IPS-20b (cell line): Measurements from ENCODE around the gene FAM234B.
A peak's percentile ranks its signal among the peaks of the same experiment; 100 is the strongest.

Experiments used
- H3K27ac ChIP-seq: one replicate; pipeline ENCODE4 v1.5.1; 2013; ENCODE audit warnings: low read length
- H3K27me3 ChIP-seq: 2 replicates; pipeline ENCODE4 v1.6.1; 2013; ENCODE audit warnings: mild to moderate bottlenecking, low read length, inconsistent platforms; ENCODE audit not compliant: insufficient read depth
- H3K36me3 ChIP-seq: 2 replicates; pipeline ENCODE4 v1.6.1; 2013; ENCODE audit warnings: low read depth, mild to moderate bottlenecking, inconsistent platforms, low read length, moderate library complexity; ENCODE audit not compliant: insufficient read depth
- H3K4me1 ChIP-seq: 2 replicates; pipeline ENCODE4 v1.6.1; 2013; ENCODE audit warnings: mild to moderate bottlenecking, control low read depth, inconsistent platforms, low read length, moderate library complexity; ENCODE audit not compliant: insufficient read depth
- H3K4me3 ChIP-seq: 2 replicates; pipeline ENCODE4 v1.5.1; 2013; ENCODE audit warnings: mild to moderate bottlenecking, low read length, inconsistent platforms
- H3K9ac ChIP-seq: 2 replicates; pipeline ENCODE4 v1.6.1; 2013; ENCODE audit warnings: low read depth, mild to moderate bottlenecking, inconsistent platforms, low read length, moderate library complexity
- H3K9me3 ChIP-seq: 2 replicates; pipeline ENCODE4 v1.6.1; 2013; ENCODE audit warnings: mild to moderate bottlenecking, low read depth, low read length, inconsistent platforms; ENCODE audit not compliant: insufficient read depth

The FAM234B gene

DNA sequence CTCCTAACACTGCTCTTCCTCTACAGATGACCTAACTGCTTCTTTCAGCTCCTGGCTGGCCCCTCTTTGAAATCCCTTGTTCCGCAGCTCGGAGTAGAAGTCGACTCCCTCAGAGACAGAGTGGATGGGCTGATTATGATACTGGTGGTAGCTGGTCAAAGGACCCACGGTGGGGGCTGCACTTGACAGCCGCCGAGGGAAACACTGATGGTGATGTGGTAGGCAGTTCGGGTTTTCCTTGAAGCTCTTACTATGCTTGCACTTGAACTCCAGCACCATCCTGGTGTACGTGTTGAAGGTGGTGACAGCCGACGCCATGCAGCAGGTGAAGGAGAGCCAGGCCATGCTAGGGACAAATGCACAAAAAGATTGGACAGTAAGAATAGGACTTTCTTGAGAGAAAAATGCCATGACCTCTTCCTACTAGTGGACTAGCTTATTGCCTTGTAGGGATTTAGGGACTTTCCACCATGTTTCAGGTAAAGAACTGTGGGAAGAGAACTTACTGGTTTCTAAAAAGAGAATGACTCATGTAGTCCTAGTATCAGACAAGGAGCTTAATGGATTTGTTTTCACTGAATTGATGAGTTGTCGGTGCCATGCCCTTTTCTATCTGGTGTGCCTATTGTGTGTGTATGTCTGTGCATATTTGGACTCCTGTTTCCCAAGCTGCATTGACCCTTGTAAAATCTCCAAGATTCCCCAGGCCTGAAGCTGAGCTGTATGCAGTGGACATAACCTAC is 40.9 kb downstream of the FAM234B start:
- Histone ChIP-seq H3K9me3 (no peaks in the 10 kb centered on the region), H3K9ac (no peak overlapping the region), H3K4me3 (no peak overlapping the region), H3K27me3 (no peaks in the 10 kb centered on the region), H3K4me1 (peaks cover 27% of the 10 kb centered on the region), H3K27ac (no peak overlapping the region), H3K36me3 (peaks cover 16% of the 10 kb centered on the region)

DNA sequence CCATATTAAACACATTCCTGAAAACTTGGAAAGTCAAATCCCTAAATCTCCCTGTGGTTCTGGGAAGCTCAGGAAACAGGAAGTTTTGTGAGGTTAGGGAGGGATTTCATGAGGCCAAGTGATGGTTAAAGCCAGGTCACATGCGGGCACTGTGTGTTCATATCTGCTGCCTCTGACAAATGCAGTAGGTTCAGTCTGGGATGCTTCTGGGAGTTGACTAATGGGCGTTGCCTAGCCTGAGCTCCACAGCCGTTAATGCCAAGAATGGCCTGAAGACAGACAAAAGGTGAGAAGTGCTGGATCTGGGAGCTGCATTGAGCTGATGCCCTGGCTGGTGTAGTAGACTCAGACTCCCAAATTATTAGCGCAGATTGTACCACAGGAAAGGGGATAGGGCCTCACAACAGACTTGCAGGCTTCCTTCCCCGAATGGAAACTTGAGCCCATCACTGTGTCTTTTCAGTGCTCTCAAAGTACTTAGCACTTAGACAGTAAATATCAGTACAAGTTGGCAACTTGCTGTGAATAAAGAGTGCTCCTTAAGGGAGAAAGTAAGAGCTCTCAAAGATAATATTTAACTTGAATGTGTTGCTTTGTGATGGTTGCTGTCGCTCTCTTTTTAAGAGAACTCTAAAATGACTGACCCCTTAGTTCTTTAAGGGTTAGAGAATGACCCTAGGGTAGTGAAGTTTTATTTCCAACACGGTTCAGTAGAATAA is 41.9 kb downstream of the FAM234B start:
- Histone ChIP-seq H3K36me3 (peaks cover 5% of the 10 kb centered on the region; the same call in 1 of the 2 replicates), H3K9ac (no peak overlapping the region), H3K27me3 (no peaks in the 10 kb centered on the region), H3K4me1 (peaks cover 27% of the 10 kb centered on the region), H3K4me3 (no peak overlapping the region), H3K27ac (no peak overlapping the region), H3K9me3 (no peaks in the 10 kb centered on the region)

GRCh38 chr12:13087766-13088165 is 43.6 kb downstream of the FAM234B start:
- peak overlapping the region; percentile 56; the same call in 1 of the 2 replicates for H3K9ac ChIP-seq
- no peaks in the 10 kb centered on the region; the same call in 1 of the 2 replicates for H3K36me3 ChIP-seq
- peaks cover 31% of the 10 kb centered on the region for H3K4me1 ChIP-seq
- peak overlapping the region; percentile 89 for H3K27ac ChIP-seq
- H3K4me3 ChIP-seq = peak overlapping the region; percentile 46
- no peaks in the 10 kb centered on the region for H3K9me3 ChIP-seq
- no peaks in the 10 kb centered on the region for H3K27me3 ChIP-seq

DNA sequence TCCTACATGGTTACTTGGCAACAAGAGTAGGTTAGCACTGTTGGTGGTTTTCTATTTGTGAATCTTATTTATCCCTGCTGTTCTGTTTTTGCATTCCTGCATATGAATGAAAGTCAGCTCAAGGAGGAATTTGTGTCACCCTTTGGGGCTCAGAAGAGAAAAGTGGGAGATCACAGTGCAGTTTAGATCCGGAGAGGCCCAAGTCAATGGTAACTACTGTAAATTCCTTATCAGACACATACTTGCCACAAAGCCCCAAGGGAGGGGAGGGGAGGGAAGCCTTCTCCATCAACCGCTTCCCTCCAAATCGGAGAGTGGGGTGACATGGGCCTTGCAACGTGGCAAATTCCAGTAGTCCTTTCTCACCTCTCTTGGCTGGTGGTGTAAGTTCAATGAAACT is 44.3 kb downstream of the FAM234B start:
- Histone ChIP-seq H3K36me3 (no peaks in the 10 kb centered on the region; the same call in 1 of the 2 replicates), H3K27me3 (no peaks in the 10 kb centered on the region), H3K9ac (peak overlapping the region; percentile 53; the same call in 1 of the 2 replicates), H3K4me1 (peaks cover 31% of the 10 kb centered on the region), H3K9me3 (no peaks in the 10 kb centered on the region), H3K4me3 (peak overlapping the region; percentile 46), H3K27ac (peak overlapping the region; percentile 92)

GRCh38 chr12:13090054-13090453 is 45.9 kb downstream of the FAM234B start:
- H3K27ac ChIP-seq = no peak overlapping the region
- H3K36me3 ChIP-seq = no peaks in the 10 kb centered on the region
- H3K27me3 ChIP-seq = no peaks in the 10 kb centered on the region

DNA sequence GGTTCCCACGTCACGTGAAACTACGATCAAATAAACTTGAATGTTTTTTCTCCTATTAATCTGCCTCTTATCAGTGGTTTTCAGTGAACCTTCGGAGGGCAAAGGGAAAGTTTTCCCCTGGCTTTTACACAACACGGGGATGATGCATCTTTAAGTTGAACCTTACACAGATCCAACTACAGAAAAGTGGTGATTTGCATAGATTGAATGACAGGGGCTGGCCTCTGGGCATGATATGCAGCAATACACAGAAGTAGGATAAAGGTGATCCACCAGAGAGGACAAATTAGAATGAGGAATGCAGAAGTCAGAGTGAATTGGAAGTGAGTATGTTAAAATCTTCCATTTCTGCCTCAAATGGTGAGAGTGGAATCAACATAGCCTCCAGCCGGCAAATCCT is 47.7 kb downstream of the FAM234B start:
- no peak overlapping the region for H3K27ac ChIP-seq
- H3K4me1 ChIP-seq = peaks cover 28% of the 10 kb centered on the region
- no peak overlapping the region for H3K4me3 ChIP-seq

More at GRCh38 chr12:13090054-13090453, 45.9 kb downstream of the FAM234B start:
- no peaks in the 10 kb centered on the region for H3K9me3 ChIP-seq
- H3K9ac ChIP-seq = no peak overlapping the region
- peaks cover 31% of the 10 kb centered on the region for H3K4me1 ChIP-seq
- H3K4me3 ChIP-seq = no peak overlapping the region

DNA sequence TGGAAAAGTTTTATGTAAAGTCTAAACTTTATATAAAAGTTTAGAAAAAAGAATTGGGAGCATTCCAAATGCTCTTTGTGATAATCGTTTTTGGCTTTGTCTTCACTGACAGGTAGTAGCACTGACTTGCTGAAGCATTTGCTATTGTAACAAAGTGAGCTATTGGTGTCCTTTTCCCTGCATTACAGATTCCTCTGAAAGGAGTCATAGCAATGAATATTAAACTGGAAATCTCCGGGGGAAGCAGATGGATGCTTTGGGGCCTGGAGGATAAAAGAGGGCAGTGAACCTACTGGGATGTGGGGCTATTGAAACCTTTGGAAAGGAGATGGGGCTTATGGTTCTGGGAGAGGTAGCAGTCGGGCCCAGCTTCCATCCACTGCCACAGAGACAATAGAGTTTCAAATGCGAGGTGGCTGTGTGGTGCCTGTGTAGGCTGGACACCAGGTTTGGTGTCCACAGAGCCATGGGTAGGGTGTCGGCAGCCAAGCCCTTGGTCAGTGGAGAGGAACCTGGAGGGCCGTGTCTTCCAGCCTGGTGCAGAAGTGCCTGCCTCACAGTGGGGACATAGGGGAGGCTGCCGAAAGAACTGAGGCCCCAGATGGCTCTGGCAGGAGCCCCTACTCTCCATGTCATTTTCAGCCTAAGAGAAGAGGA is 49.1 kb downstream of the FAM234B start:
- Histone ChIP-seq H3K9ac (no peak overlapping the region), H3K9me3 (no peaks in the 10 kb centered on the region), H3K27ac (no peak overlapping the region), H3K36me3 (no peaks in the 10 kb centered on the region), H3K4me1 (peaks cover 17% of the 10 kb centered on the region), H3K27me3 (no peaks in the 10 kb centered on the region), H3K4me3 (no peak overlapping the region)

More for the DNA sequence above, 47.7 kb downstream of the FAM234B start:
- Histone ChIP-seq H3K36me3 (no peaks in the 10 kb centered on the region), H3K27me3 (no peaks in the 10 kb centered on the region), H3K9ac (no peak overlapping the region), H3K9me3 (no peaks in the 10 kb centered on the region)

GRCh38 chr12:13093848-13094220 is 49.7 kb downstream of the FAM234B start:
- no peaks in the 10 kb centered on the region for H3K27me3 ChIP-seq
- no peak overlapping the region for H3K4me3 ChIP-seq
- no peaks in the 10 kb centered on the region for H3K36me3 ChIP-seq
- H3K9ac ChIP-seq = no peak overlapping the region
- peaks cover 20% of the 10 kb centered on the region for H3K4me1 ChIP-seq
- no peak overlapping the region for H3K27ac ChIP-seq
- H3K9me3 ChIP-seq = no peaks in the 10 kb centered on the region

- no peak overlapping the region for H3K27ac ChIP-seq
- H3K36me3 ChIP-seq = no peaks in the 10 kb centered on the region
- no peaks in the 10 kb centered on the region for H3K27me3 ChIP-seq
- peaks cover 18% of the 10 kb centered on the region for H3K4me1 ChIP-seq
- H3K9me3 ChIP-seq = no peaks in the 10 kb centered on the region
- no peak overlapping the region for H3K4me3 ChIP-seq
- no peak overlapping the region for H3K9ac ChIP-seq
These were observed 50.2 kb downstream of the FAM234B start for GRCh38 chr12:13094367-13094766.

DNA sequence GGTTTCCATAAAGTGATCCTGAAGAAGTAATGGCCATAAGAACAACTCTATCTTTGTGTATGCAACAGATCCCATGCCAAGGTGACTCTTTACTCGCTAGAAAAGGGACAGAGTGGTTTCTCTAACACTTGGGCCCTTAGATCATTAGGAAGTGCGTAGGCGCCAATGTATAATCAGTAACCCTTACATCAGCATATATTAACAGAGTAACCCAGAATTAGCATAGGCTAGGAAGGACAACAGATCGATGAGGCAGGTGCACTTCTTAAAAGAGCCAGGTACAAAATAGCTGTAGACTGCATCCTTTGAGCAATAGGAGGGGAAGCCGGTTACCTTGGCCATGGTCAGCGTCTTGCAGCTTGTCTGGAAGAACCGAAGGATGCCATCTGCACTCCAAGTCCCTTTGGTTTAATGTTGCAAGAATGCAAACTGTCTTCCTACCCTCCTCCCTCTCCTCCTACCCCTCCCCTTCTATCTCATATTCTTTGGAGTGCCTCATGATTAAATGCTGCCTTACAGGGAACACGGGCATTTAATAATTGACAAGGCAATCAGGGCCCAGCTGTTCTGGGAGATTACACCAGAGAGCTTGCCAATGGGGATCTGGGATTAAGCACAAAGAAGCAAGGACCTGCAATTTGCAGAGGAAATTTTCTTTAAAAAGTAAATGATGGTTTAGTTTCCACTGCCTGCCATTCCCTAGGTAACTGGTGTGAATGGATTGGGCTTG is 51.2 kb downstream of the FAM234B start:
- no peak overlapping the region for H3K9ac ChIP-seq
- no peaks in the 10 kb centered on the region for H3K27me3 ChIP-seq
- no peak overlapping the region for H3K4me3 ChIP-seq
- no peaks in the 10 kb centered on the region for H3K36me3 ChIP-seq
- peaks cover 23% of the 10 kb centered on the region for H3K4me1 ChIP-seq
- H3K27ac ChIP-seq = no peak overlapping the region
- H3K9me3 ChIP-seq = no peaks in the 10 kb centered on the region

DNA sequence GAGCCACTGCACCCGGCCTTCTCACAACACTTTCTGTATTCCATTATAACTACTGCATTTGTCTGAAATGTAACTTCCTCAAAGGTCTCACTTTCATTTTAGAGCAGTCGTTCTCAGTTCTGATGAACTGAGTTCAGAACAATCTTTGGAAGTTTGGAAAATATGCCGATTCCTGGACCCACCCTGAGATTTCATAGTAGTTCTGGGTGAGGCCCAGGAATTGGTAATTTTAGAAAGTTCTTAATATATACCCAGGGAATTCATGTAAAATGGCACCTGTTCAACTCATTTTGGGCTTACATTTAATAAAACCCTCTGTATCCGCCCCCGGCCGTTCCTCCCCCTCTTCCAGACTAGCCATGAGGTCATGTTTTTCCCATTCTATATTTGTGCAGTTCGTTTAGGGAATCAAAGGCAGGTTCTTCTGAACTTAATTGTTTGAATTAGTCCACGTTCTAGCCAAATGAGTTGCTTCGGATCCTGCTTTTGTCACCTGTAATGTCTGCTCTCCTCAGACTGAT is 53.4 kb downstream of the FAM234B start:
- no peak overlapping the region for H3K4me3 ChIP-seq
- no peaks in the 10 kb centered on the region for H3K36me3 ChIP-seq

More for the DNA sequence above, 53.4 kb downstream of the FAM234B start:
- Histone ChIP-seq H3K4me1 (peaks cover 32% of the 10 kb centered on the region), H3K27me3 (peaks cover 4% of the 10 kb centered on the region; the same call in 1 of the 2 replicates), H3K27ac (peak overlapping the region; percentile 10), H3K9ac (no peak overlapping the region; the same call in 1 of the 2 replicates), H3K9me3 (no peaks in the 10 kb centered on the region)
